ENCODE data around the gene TBC1D22A.

DNA sequence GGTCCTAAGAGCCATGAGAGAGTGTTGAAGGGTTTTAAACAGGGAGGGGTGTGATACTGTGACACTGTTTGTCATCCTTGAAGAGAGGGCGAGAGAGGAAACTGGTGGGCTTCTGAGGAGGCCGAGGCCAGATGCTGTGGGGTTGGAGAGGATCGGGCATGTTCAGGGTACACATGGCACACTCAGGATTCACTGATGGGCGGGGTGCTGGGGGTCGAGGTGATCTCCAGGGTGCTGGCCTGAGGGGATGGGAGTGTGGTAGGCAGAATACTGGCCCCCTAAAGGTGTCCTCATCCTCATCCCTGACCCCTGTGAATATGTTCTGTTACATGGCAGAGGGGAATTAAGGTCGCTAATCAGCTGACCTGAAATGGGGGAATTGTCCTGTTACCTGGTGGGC, 7.3 kb downstream of the TBC1D22A start:
- no peak for TF ChIP-seq POLR2AphosphoS5 (IDR thresholded peaks at IDR 0.05)
- no peak for TF ChIP-seq POLR2A (IDR thresholded peaks at IDR 0.05)
